Lower leg skin (tissue), 4 donors: Measurements from ENCODE around the gene MAGI2. TPM values are rescaled to one million over a fixed set of nuclear protein-coding genes. Genes with fewer than 3 reads are reported as not detected.
"Not testable (repeated sequence)": the region's sequence is repeated elsewhere in the genome, so short reads cannot be mapped to it uniquely, and the experiment has no call there.

Source experiments
- DNase-seq, 2 donors: peaks; one replicate each; pipeline ENCODE4 v3.0.0-alpha.2; 2019; ENCODE audit warnings: low spot score in 2 of 2
- H3K4me3 ChIP-seq: fragments of 200-600 bp; sonication (generic); 2 replicates; pipeline ENCODE4 v1.5.1; 2017; ENCODE audit warnings: mild to moderate bottlenecking, low read depth; ENCODE audit not compliant: poor library complexity, severe bottlenecking
- CTCF ChIP-seq, 3 donors: fragments of 450-650 bp; IDR thresholded peaks; one replicate each; pipeline ENCODE4 v1.5.1; 2016; ENCODE audit warnings: antibody characterized with exemption in 3 of 3, mild to moderate bottlenecking in 3 of 3, moderate library complexity in 2 of 3
- POLR2A ChIP-seq, 2 donors: fragments of 450-650 bp; IDR thresholded peaks; one replicate each; pipeline ENCODE4 v1.6.1; 2016 to 2017; ENCODE audit warnings: antibody characterized with exemption in 2 of 2, mild to moderate bottlenecking in 1 of 2, moderate library complexity in 1 of 2
- WGBS, 2 donors: methylation state at CpG; one replicate each; pipeline ENCODE4 v1.1.5; 2018; 5-methylcytosine and 5-hydroxymethylcytosine counted together
- intact Hi-C: fragments of 100-400 bp; cut with DNase I; formaldehyde crosslinking; loops from one replicate; pipeline ENCODE4 v1.15.0; 2023; ENCODE audit warnings: low total_unique reads
- total RNA-seq, 4 donors: library from RNA; depleted of rRNA; stranded (reverse); fragments of >200 nt; gene quantifications; one replicate each; pipeline ENCODE4 v1.1.0, GENCODE V29; 2016

Gene MAGI2
- total RNA-seq, 4 donors from 2014 or later = 1.6 to 3.0 (median 2.1) TPM

GRCh38 chr7:78323118-78323517 lies 1130.3 kb downstream of the MAGI2 start:
- no peak for DNase-seq
- intact Hi-C loops = no loop called here
- WGBS, 2 donors = 46 to 68% methylated on average over 1 of the region's 1 CpG
- TF ChIP-seq POLR2A (IDR thresholded peaks at IDR 0.05) = no peak
- TF ChIP-seq CTCF (IDR thresholded peaks at IDR 0.05) = no peak
- no peak overlapping the region for H3K4me3 ChIP-seq

- DNase-seq, intact Hi-C loops, H3K4me3 ChIP-seq: not testable (repeated sequence)
- 84 to 85% methylated on average over 5 of the region's 5 CpGs for WGBS, 2 donors
These were observed 1131.2 kb downstream of the MAGI2 start for GRCh38 chr7:78322231-78322630.

GRCh38 chr7:78317371-78317770 lies 1136.1 kb downstream of the MAGI2 start:
- WGBS, 2 donors = 82 to 92% methylated on average over 12 of the region's 12 CpGs
- DNase-seq = no peak
- intact Hi-C loops = no loop called here
- H3K4me3 ChIP-seq = no peak overlapping the region
- no peak for TF ChIP-seq POLR2A (IDR thresholded peaks at IDR 0.05)
- TF ChIP-seq CTCF (IDR thresholded peaks at IDR 0.05) = no peak

GRCh38 chr7:78316110-78316509 lies 1137.4 kb downstream of the MAGI2 start:
- TF ChIP-seq CTCF (IDR thresholded peaks at IDR 0.05) (no peak), POLR2A (IDR thresholded peaks at IDR 0.05) (no peak)
- no peak overlapping the region for H3K4me3 ChIP-seq
- intact Hi-C loops = no loop called here
- no peak for DNase-seq

GRCh38 chr7:78315119-78315518 lies 1138.3 kb downstream of the MAGI2 start:
- intact Hi-C loops = no loop called here
- TF ChIP-seq POLR2A (IDR thresholded peaks at IDR 0.05) (no peak), CTCF (IDR thresholded peaks at IDR 0.05) (no peak)
- DNase-seq = no peak
- WGBS, 2 donors = 50 to 53% methylated on average over 2 of the region's 2 CpGs
- no peak overlapping the region for H3K4me3 ChIP-seq

GRCh38 chr7:78311181-78311580 lies 1142.3 kb downstream of the MAGI2 start:
- no peak for DNase-seq
- no peak overlapping the region for H3K4me3 ChIP-seq
- WGBS, 2 donors = 78 to 88% methylated on average over 2 of the region's 2 CpGs
- TF ChIP-seq CTCF (IDR thresholded peaks at IDR 0.05) (no peak), POLR2A (IDR thresholded peaks at IDR 0.05) (no peak)
- intact Hi-C loops = no loop called here
